Umbilical cord (tissue), 2 donors: ENCODE results near the gene PTGES2. TPM values are rescaled to one million over a fixed set of nuclear protein-coding genes. Genes with fewer than 3 reads are reported as not detected.
A peak's percentile ranks its signal among the peaks of the same experiment; 100 is the strongest.

ENCODE experiments used
- DNase-seq: peaks from one replicate; pipeline ENCODE4 v3.0.0-alpha.2; 2015; ENCODE audit warnings: low spot score
- total RNA-seq: library from RNA; depleted of rRNA; stranded (reverse); fragments of >200 nt; gene quantifications from one replicate; pipeline ENCODE4 v1.2.3, GENCODE V29; 2014; ENCODE audit warnings: low replicate concordance; ENCODE audit not compliant: insufficient read depth

Gene PTGES2
- total RNA-seq, 1 donor from 2014 or later, result 26.0 TPM

GRCh38 chr9:128103589-128103962 is 24.0 kb downstream of the PTGES2 start:
- DNase-seq, result no peak

DNA sequence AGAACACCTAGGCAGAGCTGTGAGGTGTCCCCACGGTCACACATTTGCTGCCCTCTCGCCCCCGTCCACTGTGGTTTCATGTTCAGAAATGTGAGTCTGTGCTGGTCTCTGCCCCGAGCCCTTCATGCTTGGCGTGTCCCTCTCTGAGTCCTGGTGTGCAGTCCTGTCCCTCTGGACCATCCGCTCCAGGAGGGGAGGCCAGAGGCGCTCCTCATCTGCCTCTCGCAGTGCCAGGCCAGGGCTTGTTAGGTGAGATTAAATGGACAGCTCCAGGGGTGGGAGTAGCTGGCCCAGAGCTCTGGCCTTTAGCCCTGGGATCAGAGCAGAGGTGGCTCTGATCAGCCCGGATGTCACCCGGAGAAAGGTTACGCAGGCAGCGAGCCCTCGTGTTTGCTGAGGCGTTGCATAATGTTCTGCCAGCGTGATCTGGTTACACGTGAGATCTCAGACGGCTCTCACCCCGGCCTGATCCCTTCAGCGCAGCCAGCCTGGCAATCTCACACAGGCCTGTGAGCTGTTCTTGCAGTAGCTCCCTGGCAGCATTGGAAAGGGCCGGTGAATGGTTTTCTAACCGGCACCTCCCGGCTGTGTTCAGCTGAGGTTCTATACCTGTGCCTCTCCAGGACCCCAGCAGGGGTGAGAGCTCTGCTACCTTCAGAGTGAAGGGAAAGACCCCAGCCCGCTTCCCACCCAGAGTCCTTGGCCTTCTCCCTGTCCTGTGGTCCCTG is 24.5 kb downstream of the PTGES2 start:
- DNase-seq, result no peak

- no peak for DNase-seq
Observed at GRCh38 chr9:128102196-128102595, 25.3 kb downstream of the PTGES2 start.

DNA sequence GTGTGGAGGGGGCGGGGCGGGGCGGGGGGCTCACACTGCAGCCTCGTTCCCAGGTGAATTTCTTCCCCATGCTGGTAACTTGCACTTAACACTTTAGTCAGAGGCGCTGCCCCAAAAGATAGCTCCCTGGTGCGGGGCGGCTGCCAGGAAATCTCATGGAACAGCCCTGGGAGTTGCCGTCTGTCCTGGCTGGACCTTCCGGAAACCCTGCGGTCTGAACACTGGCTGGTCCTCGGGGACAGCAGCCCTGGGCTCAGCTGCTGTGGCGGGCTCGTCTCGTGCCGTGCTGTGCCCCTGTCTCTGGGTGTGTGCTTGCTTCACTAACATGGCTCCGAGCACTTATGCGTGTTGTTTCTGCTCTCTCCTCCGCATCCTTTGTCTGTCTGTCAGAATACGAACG is 25.8 kb downstream of the PTGES2 start:
- no peak for DNase-seq

GRCh38 chr9:128101231-128101661 is 26.3 kb downstream of the PTGES2 start:
- DNase-seq, result no peak

DNA sequence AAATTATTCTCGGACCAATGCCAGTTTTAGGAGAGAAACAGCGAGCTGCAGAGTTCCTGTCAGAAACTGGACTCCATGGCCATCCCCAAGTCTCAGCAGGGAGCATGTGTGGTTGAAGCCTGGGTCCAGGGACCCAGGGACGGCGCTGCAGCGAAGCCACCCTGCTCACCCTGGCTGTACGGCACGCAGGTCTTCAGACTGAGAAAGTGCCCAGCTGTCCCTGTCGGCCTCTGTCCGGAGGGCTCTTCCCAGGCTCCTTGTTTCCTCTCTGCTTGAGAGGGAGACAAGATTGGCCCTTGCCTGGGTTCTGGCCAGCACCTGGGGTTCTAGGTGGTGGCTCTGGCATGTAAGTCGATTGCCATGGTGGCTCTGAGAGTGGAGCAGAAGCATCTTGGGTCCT is 26.9 kb downstream of the PTGES2 start:
- DNase-seq, result no peak

GRCh38 chr9:128099932-128100491 is 27.5 kb downstream of the PTGES2 start:
- DNase-seq, result no peak

- DNase-seq, result peak; percentile 42
Observed at GRCh38 chr9:128099231-128099931, 28.1 kb downstream of the PTGES2 start.

DNA sequence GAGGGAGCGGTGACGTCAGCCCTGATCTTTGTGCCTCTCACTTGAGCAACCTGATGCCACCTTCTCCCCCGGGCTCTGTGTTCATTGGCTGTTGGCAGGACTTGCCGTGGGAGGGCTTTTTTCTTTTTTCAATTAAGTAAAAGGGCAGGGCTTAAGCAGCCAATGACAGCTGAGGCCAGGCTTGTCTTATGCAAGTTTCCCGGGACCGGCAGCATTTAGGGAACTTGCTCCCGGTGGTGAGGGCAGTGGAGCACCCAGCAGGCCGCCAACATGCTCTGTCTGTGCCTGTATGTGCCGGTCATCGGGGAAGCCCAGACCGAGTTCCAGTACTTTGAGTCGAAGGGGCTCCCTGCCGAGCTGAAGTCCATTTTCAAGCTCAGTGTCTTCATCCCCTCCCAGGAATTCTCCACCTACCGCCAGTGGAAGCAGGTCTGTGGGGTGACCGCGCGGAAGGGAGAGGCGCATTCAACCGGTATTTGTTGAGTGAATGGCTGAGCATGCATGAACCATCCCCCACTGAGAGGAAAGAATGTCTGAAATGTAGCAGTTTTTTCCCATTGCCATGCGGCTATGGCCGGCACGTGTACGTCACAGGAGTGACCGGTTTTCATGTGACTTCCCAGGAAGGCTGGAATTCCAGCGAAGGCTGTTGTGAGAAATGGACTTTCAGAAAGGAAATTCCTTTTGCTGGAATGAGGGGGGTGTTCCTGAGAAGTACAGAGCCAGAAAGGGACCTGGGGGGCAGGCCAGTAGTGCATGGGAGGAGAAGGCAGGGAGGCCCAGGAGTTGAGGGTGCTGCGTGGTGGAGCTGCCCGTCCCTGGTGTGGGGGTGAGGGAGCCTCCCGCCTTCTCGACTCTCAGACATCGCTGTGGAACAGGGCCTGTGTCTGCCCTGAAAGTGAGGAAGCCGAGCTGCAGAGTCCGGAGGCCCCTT is 29.0 kb downstream of the PTGES2 start:
- DNase-seq, result peak; percentile 96

DNA sequence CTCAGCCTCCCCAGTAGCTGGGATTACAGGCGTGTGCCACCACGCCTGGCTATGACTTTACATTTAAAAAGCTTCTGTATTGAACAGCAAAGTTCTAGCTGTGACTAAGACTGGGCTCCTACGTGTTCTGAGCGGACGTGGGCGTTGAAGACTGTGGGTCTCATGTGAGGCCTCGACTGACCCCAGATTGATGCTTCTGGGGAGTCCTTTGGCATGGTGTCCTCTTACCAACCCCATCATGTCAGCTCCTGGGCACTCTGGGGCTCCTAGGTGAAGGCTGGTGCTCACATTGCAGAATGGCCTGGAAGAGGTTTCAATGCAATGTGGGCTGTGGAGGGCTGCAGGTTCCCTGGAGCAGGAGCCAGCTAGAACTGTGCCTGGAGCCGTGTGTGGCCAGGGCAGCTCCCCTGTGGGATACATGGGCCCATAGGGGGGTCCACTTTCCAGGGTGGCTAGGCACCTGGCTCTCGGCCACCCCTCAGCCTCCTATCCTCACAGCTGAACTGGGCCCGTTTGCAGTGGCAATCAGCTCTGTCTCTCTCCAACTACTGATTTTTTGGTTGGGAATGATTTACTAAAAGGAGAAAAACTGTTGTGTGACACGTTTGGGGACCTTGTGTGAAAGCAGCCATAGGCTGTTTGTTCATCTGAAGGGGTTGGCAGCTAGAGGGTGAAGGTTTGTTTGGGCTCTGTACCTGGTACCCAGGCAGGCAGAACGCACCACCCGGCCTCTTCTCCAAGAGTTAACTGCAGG is 29.8 kb downstream of the PTGES2 start:
- DNase-seq, result no peak

GRCh38 chr9:128096616-128097536 is 30.7 kb downstream of the PTGES2 start:
- no peak for DNase-seq

DNA sequence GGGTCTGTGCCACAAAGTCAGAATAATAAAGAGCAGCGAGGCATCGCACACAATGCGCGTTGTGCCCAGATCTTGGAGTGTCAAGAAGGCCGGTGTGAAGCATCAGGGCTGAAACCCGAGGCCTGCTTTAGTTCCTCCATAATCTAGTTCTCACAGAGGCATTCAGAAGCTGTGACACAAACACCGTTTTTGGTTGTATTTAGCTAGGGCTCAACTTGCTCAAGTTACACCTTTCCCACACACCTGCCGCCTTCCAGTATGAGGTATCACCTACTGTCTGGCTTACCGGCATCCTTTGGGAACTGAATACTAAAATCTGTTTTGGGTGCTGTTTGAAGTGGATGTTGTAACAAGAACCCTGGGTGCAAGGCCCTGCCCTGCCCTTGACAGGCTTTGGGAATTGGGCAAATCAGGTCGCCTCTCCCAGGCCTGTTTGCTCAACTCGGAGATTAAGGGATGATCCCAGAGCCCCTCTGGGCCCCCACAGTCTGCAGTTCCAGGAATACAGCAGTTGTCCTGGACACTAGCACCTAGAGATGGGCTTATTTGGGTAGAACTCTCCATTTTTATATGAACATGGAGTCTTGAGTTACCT is 32.5 kb downstream of the PTGES2 start:
- DNase-seq, result no peak

GRCh38 chr9:128094166-128094949 is 33.2 kb downstream of the PTGES2 start:
- DNase-seq, result peak; percentile 99

DNA sequence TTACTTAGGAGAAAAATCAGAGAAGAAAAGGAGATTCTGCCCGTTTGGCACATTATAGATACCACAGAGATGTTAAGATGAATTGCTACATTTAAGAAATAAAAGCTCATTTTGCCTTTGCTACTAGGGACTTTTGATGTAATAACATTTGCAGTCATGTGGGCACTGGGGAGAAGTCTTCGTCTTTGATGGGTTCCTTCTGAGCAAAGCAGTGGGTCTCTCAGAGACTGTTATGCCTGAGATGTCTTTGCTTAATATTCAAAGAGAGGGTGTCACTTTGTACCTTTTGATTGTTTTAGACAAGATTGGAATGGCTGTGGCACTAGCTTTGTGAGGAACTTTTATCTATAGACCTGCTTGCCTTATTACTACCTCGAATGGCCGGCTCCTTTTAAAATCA is 34.5 kb downstream of the PTGES2 start:
- no peak for DNase-seq

DNA sequence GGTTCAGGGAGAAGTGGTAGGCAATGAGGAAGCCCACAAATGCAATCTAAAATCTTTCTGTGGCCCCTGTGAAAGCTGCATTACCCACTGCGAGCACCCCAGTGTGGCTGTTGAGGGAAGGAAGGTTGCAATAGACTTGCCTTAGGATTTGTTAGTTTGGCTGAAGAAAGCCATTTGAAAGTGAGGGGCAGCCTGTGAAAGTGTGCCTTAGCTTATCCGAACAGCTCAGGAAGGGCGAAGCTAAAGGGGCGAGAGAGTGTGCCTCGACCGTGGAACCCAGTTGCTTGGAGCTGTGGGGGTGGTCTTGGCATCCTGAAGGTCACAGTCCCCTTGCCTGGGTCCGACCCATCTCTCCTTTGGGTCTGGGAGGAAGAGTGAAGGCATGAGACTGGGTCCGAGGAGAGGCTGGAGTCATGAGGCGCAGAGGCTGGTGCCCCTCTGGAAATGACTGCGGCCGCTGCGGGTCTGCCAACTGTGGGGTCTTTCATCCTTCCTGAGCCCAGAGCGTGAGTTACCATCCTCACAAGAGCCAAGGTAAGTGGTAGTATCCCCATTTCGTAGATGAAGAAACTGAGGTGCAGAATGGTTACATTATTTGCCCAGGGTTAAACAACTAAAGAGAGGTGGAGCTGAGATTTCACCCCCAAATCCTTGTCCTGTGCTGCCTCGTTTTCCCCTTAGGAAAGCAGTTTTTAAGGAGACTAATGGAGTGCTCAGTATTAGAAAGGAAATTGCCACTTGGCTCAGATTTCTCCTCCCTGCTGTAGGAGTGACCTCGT is 35.1 kb downstream of the PTGES2 start:
- no peak for DNase-seq

DNA sequence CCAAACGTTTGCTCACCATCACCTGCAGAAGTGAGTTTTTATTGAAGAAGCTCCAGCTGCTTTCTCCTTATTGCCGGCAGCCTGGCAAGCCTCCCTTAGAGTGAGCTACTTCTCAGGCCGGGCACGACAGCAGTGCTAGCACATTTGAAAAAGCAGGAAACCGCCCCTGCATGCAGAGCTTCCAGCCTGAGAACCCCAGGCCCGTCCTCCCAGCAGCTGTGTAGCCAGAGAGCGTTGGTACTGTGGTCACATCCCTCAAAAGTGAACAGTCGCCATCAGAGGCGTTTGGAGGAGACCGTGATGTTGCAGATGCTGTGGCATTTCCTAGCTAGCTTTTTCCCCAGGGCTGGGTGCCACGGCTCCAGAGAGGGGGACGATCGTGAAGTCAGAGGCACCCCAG is 36.0 kb downstream of the PTGES2 start:
- no peak for DNase-seq

DNA sequence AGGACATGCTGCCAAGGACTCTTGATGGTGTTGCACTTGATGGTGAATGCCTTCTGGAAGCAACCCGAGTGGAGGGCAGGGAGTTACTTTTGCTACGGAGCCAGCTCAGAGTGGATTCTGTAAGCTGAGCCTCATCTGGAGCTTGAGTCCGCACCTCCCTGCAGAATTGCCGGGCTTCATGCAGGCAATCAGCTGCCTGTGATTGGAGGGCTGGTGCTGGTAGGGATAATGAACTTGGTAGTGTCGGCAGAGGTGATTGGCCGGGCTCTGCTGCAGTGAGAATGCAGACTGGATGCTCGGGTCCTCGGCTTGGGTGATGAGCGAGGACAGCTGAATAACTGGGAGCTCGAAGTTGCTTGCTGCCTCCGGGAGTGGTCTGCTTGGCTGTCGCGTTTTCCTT is 36.4 kb downstream of the PTGES2 start:
- DNase-seq, result peak; percentile 97

- DNase-seq, result no peak
Observed at GRCh38 chr9:128089299-128089698, 38.2 kb downstream of the PTGES2 start.
